GM21717 (cell line): ENCODE results near the gene HMX1.

Source experiments
- ATAC-seq: cut with Tn5 transposase; IDR thresholded peaks from one replicate; pipeline ENCODE4 v1.9.1; 2021; ENCODE audit warnings: mild to moderate bottlenecking, moderate library complexity; ENCODE audit not compliant: unreplicated experiment

HMX1 gene

GRCh38 chr4:8843597-8843996 is 28.0 kb downstream of the HMX1 start:
- ATAC-seq: no peak

- ATAC-seq: no peak
These were observed 29.0 kb downstream of the HMX1 start for GRCh38 chr4:8842614-8843013.

- no peak for ATAC-seq
These were observed 29.9 kb downstream of the HMX1 start for GRCh38 chr4:8841678-8842268.

- ATAC-seq: no peak
These were observed 30.7 kb downstream of the HMX1 start for GRCh38 chr4:8840816-8841455.

GRCh38 chr4:8840006-8840793 is 31.4 kb downstream of the HMX1 start:
- no peak for ATAC-seq

GRCh38 chr4:8838961-8839431 is 32.6 kb downstream of the HMX1 start:
- no peak for ATAC-seq

- ATAC-seq: no peak
These were observed 33.2 kb downstream of the HMX1 start for GRCh38 chr4:8838296-8838960.

- ATAC-seq: no peak
These were observed 34.3 kb downstream of the HMX1 start for GRCh38 chr4:8837181-8837841.

- ATAC-seq: no peak
These were observed 34.9 kb downstream of the HMX1 start for GRCh38 chr4:8836664-8837171.

GRCh38 chr4:8835521-8836365 is 35.9 kb downstream of the HMX1 start:
- ATAC-seq: no peak

GRCh38 chr4:8834681-8835220 is 36.9 kb downstream of the HMX1 start:
- ATAC-seq: no peak

GRCh38 chr4:8832113-8832915 is 39.3 kb downstream of the HMX1 start:
- ATAC-seq: no peak

GRCh38 chr4:8831221-8832112 is 40.2 kb downstream of the HMX1 start:
- no peak for ATAC-seq

- ATAC-seq: no peak
These were observed 40.9 kb downstream of the HMX1 start for GRCh38 chr4:8830611-8831200.

GRCh38 chr4:8830056-8830455 is 41.6 kb downstream of the HMX1 start:
- no peak for ATAC-seq

- ATAC-seq: no peak
These were observed 42.1 kb downstream of the HMX1 start for GRCh38 chr4:8829584-8829983.

- no peak for ATAC-seq
These were observed 42.8 kb downstream of the HMX1 start for GRCh38 chr4:8828869-8829268.
